GM12892 (cell line): Measurements from ENCODE around the gene LAMC2.

Experiments
- POLR2A ChIP-seq: IDR thresholded peaks from 2 replicates; pipeline ENCODE4 v1.6.1; 2011; ENCODE audit warnings: low read depth, low read length, control low read depth
- POLR2AphosphoS5 ChIP-seq: IDR thresholded peaks from 2 replicates; pipeline ENCODE4 v1.6.1; 2011; ENCODE audit warnings: low read depth, low read length, control low read depth
- TAF1 ChIP-seq: IDR thresholded peaks from 2 replicates; pipeline ENCODE4 v1.6.1; 2011; ENCODE audit warnings: low read depth, mild to moderate bottlenecking, control low read depth, low read length, borderline replicate concordance

- TF ChIP-seq POLR2A (no peak), POLR2AphosphoS5 (no peak), TAF1 (no peak)
Measured at GRCh38 chr1:183249941-183250452, 63.9 kb downstream of the LAMC2 start.
